ENCODE results near the gene P2RY12.

DNA sequence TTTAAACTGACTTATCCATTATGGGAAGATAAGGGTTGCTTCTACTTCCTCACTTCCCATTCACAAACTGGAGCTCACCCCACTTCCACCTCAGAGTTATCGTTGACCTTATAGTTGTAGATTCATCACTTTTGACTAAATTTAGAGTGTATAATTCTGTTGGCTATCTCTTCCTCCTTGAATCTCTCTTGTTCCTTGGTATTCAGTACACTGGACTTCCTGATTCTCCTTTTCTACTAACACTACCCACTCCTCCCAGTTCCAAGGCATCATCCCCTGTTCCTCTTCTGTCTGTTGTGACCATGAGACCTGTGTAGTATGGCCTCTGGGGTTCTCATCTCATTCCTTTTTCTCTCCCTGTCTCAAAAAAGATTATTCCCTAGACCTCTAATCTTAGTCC is 62.0 kb downstream of the P2RY12 start:
- TF ChIP-seq, protein P1, sequence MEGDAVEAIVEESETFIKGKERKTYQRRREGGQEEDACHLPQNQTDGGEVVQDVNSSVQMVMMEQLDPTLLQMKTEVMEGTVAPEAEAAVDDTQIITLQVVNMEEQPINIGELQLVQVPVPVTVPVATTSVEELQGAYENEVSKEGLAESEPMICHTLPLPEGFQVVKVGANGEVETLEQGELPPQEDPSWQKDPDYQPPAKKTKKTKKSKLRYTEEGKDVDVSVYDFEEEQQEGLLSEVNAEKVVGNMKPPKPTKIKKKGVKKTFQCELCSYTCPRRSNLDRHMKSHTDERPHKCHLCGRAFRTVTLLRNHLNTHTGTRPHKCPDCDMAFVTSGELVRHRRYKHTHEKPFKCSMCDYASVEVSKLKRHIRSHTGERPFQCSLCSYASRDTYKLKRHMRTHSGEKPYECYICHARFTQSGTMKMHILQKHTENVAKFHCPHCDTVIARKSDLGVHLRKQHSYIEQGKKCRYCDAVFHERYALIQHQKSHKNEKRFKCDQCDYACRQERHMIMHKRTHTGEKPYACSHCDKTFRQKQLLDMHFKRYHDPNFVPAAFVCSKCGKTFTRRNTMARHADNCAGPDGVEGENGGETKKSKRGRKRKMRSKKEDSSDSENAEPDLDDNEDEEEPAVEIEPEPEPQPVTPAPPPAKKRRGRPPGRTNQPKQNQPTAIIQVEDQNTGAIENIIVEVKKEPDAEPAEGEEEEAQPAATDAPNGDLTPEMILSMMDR (IDR thresholded peaks at IDR 0.05; ENCODE audit: control extremely low read depth in 1 of 3, insufficient read depth in 1 of 3, low read depth in 1 of 3, low read length in 3 of 3) = no peak
- no peak for TF ChIP-seq EZH2 (IDR thresholded peaks at IDR 0.05; ENCODE audit: low read depth, low read length, severe bottlenecking)
- TF ChIP-seq, protein P2, sequence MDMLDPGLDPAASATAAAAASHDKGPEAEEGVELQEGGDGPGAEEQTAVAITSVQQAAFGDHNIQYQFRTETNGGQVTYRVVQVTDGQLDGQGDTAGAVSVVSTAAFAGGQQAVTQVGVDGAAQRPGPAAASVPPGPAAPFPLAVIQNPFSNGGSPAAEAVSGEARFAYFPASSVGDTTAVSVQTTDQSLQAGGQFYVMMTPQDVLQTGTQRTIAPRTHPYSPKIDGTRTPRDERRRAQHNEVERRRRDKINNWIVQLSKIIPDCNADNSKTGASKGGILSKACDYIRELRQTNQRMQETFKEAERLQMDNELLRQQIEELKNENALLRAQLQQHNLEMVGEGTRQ (IDR thresholded peaks at IDR 0.05; ENCODE audit: low read length) = no peak
- TF ChIP-seq POLR2A (IDR thresholded peaks at IDR 0.05; ENCODE audit: control extremely low read depth in 1 of 2, low read depth in 2 of 2, low read length in 2 of 2) = no peak
- TF ChIP-seq, protein P3, sequence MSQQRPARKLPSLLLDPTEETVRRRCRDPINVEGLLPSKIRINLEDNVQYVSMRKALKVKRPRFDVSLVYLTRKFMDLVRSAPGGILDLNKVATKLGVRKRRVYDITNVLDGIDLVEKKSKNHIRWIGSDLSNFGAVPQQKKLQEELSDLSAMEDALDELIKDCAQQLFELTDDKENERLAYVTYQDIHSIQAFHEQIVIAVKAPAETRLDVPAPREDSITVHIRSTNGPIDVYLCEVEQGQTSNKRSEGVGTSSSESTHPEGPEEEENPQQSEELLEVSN (IDR thresholded peaks at IDR 0.05) = no peak
- no peak for TF ChIP-seq BRCA1 (IDR thresholded peaks at IDR 0.05; ENCODE audit: low read depth, low read length)
- TF ChIP-seq CHD1 (IDR thresholded peaks at IDR 0.05; ENCODE audit: low read depth, low read length) = no peak
- no peak for TF ChIP-seq SP2 (IDR thresholded peaks at IDR 0.05; ENCODE audit: low read length)
- no peak for TF ChIP-seq POLR2AphosphoS5 (IDR thresholded peaks at IDR 0.05; ENCODE audit: low read depth, low read length)
- no peak for TF ChIP-seq ATF2 (IDR thresholded peaks at IDR 0.05; ENCODE audit: low read length)

Measured in H1 (cell line).